PC-9 (cell line): ENCODE results near the gene ATP8B1.

Experiments
- EZH2 ChIP-seq: fragments of 200-600 bp; sonication (generic); IDR thresholded peaks from 2 replicates; pipeline ENCODE4 v1.8.0; 2017; ENCODE audit warnings: antibody characterized with exemption, low read depth
- TF ChIP-seq, protein P1 (sequence below): fragments of 200-600 bp; sonication (generic); conservative IDR thresholded peaks from 2 replicates; pipeline ENCODE4 v1.6.1; 2017; ENCODE audit warnings: mixed run types, antibody characterized with exemption, mild to moderate bottlenecking, moderate library complexity

- TF ChIP-seq, protein P1, sequence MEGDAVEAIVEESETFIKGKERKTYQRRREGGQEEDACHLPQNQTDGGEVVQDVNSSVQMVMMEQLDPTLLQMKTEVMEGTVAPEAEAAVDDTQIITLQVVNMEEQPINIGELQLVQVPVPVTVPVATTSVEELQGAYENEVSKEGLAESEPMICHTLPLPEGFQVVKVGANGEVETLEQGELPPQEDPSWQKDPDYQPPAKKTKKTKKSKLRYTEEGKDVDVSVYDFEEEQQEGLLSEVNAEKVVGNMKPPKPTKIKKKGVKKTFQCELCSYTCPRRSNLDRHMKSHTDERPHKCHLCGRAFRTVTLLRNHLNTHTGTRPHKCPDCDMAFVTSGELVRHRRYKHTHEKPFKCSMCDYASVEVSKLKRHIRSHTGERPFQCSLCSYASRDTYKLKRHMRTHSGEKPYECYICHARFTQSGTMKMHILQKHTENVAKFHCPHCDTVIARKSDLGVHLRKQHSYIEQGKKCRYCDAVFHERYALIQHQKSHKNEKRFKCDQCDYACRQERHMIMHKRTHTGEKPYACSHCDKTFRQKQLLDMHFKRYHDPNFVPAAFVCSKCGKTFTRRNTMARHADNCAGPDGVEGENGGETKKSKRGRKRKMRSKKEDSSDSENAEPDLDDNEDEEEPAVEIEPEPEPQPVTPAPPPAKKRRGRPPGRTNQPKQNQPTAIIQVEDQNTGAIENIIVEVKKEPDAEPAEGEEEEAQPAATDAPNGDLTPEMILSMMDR = no peak
- no peak for TF ChIP-seq EZH2
These were observed 145.6 kb downstream of the ATP8B1 start for GRCh38 chr18:57657542-57657941.
